HepG2 (cell line): ENCODE results near the gene ZMYND8. TPM values are rescaled to one million over a fixed set of nuclear protein-coding genes. Genes with fewer than 3 reads are reported as not detected.

Experiments used
- HHEX ChIP-seq: IDR thresholded peaks from 2 replicates; pipeline ENCODE4 v1.6.1; 2016; ENCODE audit warnings: control low read depth
- NFKB2 ChIP-seq: sonication (generic); formaldehyde crosslinking; IDR thresholded peaks from 2 replicates; pipeline ENCODE4 v1.4.0; 2020; ENCODE audit warnings: missing genetic modification reagents, borderline replicate concordance
- RBM39 ChIP-seq: fragments of 200-400 bp; formaldehyde crosslinking; IDR thresholded peaks from one replicate; pipeline ENCODE4 v1.6.1; 2018; ENCODE audit warnings: antibody characterized with exemption, mild to moderate bottlenecking, low read depth, low read length; ENCODE audit not compliant: poor library complexity, severe bottlenecking
- SP4 ChIP-seq: sonication (generic); formaldehyde crosslinking; IDR thresholded peaks from 2 replicates; pipeline ENCODE4 v1.8.1; 2023; ENCODE audit warnings: mild to moderate bottlenecking, missing genetic modification reagents
- U2AF1 ChIP-seq: fragments of 200-400 bp; formaldehyde crosslinking; optimal IDR thresholded peaks from 2 replicates; pipeline ENCODE3; 2017; ENCODE audit warnings: mild to moderate bottlenecking, low read depth, low read length
- ZBTB3 ChIP-seq: sonication (generic); formaldehyde crosslinking; IDR thresholded peaks from 2 replicates; pipeline ENCODE4 v1.4.0; 2020; ENCODE audit warnings: low read depth, mild to moderate bottlenecking, moderate library complexity, missing genetic modification reagents, borderline replicate concordance
- ZBTB7B ChIP-seq: sonication (generic); formaldehyde crosslinking; IDR thresholded peaks from 2 replicates; pipeline ENCODE4 v1.4.0; 2020; ENCODE audit warnings: missing genetic modification reagents
- ZFYVE20 ChIP-seq: sonication (generic); formaldehyde crosslinking; IDR thresholded peaks from 2 replicates; pipeline ENCODE4 v1.8.0; 2023; ENCODE audit warnings: low read depth, mild to moderate bottlenecking, moderate library complexity, missing genetic modification reagents, borderline replicate concordance
- ZNF20 ChIP-seq: sonication (generic); formaldehyde crosslinking; IDR thresholded peaks from 2 replicates; pipeline ENCODE4 v1.4.0; 2020; ENCODE audit warnings: mild to moderate bottlenecking, moderate library complexity, missing genetic modification reagents
- ZNF484 ChIP-seq: sonication (generic); formaldehyde crosslinking; IDR thresholded peaks from 2 replicates; pipeline ENCODE4 v1.5.1; 2020; ENCODE audit warnings: mild to moderate bottlenecking, low read depth, missing genetic modification reagents, borderline replicate concordance
- ZNF546 ChIP-seq: sonication (generic); formaldehyde crosslinking; conservative IDR thresholded peaks from 2 replicates; pipeline ENCODE4 v1.8.1; 2023; ENCODE audit warnings: mild to moderate bottlenecking, missing genetic modification reagents
- ZNF619 ChIP-seq: sonication (generic); formaldehyde crosslinking; IDR thresholded peaks from 2 replicates; pipeline ENCODE4 v1.4.0; 2020; ENCODE audit warnings: mild to moderate bottlenecking, missing genetic modification reagents
- ZNF761 ChIP-seq: sonication (generic); formaldehyde crosslinking; conservative IDR thresholded peaks from 2 replicates; pipeline ENCODE4 v1.4.0; 2020; ENCODE audit warnings: mild to moderate bottlenecking, missing genetic modification reagents
- ZNF891 ChIP-seq: sonication (generic); formaldehyde crosslinking; IDR thresholded peaks from 2 replicates; pipeline ENCODE4 v1.5.0; 2020; ENCODE audit warnings: mild to moderate bottlenecking, missing genetic modification reagents
- ZSCAN22 ChIP-seq: sonication (generic); formaldehyde crosslinking; IDR thresholded peaks from 2 replicates; pipeline ENCODE4 v1.4.0; 2020; ENCODE audit warnings: mild to moderate bottlenecking, missing genetic modification reagents
- polyA plus RNA-seq, 8 experiments: library from polyadenylated mRNA; depleted of rRNA in 3 of 8; stranded (reverse) in 7 of 8; unstranded in 1 of 8; fragments of >200 nt; fragmentation: Illumina TruSeq in 4 of 8; extraction: Trizol in 4 of 8; gene quantifications; 2 replicates each; pipeline versions ENCODE4 v1.2.1 to v1.2.3, GENCODE V29; 2011 to 2016; ENCODE audit warnings: low read depth in 4 of 8, missing spikeins in 1 of 8, mixed read lengths in 1 of 8; ENCODE audit not compliant: insufficient read depth in 1 of 8
- total RNA-seq, 5 experiments: library from RNA; depleted of rRNA; stranded (reverse); fragments of >200 nt; fragmentation: Illumina TruSeq; extraction: Trizol; gene quantifications; 2 replicates each; pipeline ENCODE4 v1.2.3, GENCODE V29; 2016; ENCODE audit warnings: low read depth in 1 of 5
- TF ChIP-seq, protein P1 (sequence below): sonication (generic); formaldehyde crosslinking; IDR thresholded peaks from 2 replicates; pipeline ENCODE4 v1.8.1; 2022; ENCODE audit warnings: mild to moderate bottlenecking, missing genetic modification reagents
- TF ChIP-seq, protein P2 (sequence below): sonication (generic); IDR thresholded peaks from 2 replicates; pipeline ENCODE4 v1.6.1; 2016; ENCODE audit warnings: low read depth, borderline replicate concordance
- TF ChIP-seq, protein P3 (sequence below): sonication (generic); formaldehyde crosslinking; IDR thresholded peaks from 2 replicates; pipeline ENCODE4 v1.4.0; 2020; ENCODE audit warnings: missing genetic modification reagents, mild to moderate bottlenecking, borderline replicate concordance
- TF ChIP-seq, protein P4 (sequence below): IDR thresholded peaks from 2 replicates; pipeline ENCODE4 v1.6.1; 2016
- TF ChIP-seq, protein P5 (sequence below): sonication (generic); formaldehyde crosslinking; IDR thresholded peaks from 2 replicates; pipeline ENCODE4 v1.8.0; 2022; ENCODE audit warnings: mild to moderate bottlenecking, missing genetic modification reagents

Gene ZMYND8
- total and polyA plus RNA-seq, 2 of the 13 experiments (the other 11 are each of a cell fraction or from before 2014, with no cell fraction given), result 53.9 to 84.7 TPM

DNA sequence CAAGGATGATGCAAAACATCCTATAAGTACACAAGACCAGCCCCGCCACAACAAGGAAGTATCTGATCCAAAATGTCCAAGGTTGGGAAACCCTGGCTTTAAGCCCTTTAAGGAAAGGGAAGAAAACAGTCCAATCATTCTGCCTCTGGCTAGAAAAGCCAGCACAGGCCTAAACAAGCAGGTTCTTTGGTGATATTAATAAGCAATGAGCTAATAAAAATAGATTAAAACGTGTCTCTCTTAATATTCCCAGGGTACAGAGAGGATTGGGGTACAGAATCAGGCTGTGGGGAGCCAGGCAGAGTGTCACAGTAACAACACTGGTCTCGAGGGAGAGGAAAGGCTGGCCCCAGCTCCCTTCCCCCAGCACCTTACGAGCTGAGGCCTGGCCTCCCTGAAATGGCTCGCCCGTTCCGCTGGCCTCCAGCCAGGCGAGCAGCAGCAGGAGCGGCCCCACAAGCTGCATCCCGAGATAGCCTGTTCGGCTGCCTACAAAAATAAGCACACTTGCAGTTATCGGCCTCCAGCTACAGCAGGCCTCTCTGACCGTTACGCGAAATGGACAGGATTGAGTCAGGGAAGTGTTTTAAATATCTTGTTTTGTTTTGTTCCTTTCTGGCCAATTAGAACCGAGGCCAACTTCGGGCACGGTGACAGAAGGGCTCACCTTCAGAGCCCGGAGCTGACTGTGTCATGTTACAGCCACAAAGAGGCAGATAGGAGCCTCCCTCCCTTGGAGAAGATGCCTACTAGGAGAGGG is 4.0 kb upstream of the ZMYND8 start (continued):
- TF ChIP-seq ZNF891 (CRISPR knock-in tag) (peak; percentile 95), ZNF484 (CRISPR knock-in tag) (no peak; the same call in 1 of the 2 replicates), ZNF761 (CRISPR knock-in tag) (peak; percentile 49; the same call in 1 of the 2 replicates), ZSCAN22 (peak; percentile 77; the same call in 1 of the 2 replicates), HHEX (peak; percentile 26; the same call in 1 of the 2 replicates), NFKB2 (CRISPR knock-in tag) (peak; percentile 94; the same call in 1 of the 2 replicates), ZNF619 (peak; percentile 81; the same call in 1 of the 2 replicates), ZNF20 (CRISPR knock-in tag) (peak; percentile 26; the same call in 1 of the 2 replicates), ZFYVE20 (CRISPR knock-in tag) (no peak), U2AF1 (peak; percentile 87), ZBTB7B (CRISPR knock-in tag) (peak; percentile 38; the same call in 1 of the 2 replicates), ZNF546 (CRISPR knock-in tag) (peak; percentile 94), RBM39 (peak; percentile 65), ZBTB3 (CRISPR knock-in tag) (no peak), SP4 (CRISPR knock-in tag) (no peak; the same call in 1 of the 2 replicates)
- TF ChIP-seq, protein P1, sequence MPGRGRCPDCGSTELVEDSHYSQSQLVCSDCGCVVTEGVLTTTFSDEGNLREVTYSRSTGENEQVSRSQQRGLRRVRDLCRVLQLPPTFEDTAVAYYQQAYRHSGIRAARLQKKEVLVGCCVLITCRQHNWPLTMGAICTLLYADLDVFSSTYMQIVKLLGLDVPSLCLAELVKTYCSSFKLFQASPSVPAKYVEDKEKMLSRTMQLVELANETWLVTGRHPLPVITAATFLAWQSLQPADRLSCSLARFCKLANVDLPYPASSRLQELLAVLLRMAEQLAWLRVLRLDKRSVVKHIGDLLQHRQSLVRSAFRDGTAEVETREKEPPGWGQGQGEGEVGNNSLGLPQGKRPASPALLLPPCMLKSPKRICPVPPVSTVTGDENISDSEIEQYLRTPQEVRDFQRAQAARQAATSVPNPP (CRISPR knock-in tag), result 0 out of 2 replicates have a peak, but pooled peaks have one; percentile 36
- TF ChIP-seq, protein P2, sequence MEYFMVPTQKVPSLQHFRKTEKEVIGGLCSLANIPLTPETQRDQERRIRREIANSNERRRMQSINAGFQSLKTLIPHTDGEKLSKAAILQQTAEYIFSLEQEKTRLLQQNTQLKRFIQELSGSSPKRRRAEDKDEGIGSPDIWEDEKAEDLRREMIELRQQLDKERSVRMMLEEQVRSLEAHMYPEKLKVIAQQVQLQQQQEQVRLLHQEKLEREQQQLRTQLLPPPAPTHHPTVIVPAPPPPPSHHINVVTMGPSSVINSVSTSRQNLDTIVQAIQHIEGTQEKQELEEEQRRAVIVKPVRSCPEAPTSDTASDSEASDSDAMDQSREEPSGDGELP, result no peak
- TF ChIP-seq, protein P3, sequence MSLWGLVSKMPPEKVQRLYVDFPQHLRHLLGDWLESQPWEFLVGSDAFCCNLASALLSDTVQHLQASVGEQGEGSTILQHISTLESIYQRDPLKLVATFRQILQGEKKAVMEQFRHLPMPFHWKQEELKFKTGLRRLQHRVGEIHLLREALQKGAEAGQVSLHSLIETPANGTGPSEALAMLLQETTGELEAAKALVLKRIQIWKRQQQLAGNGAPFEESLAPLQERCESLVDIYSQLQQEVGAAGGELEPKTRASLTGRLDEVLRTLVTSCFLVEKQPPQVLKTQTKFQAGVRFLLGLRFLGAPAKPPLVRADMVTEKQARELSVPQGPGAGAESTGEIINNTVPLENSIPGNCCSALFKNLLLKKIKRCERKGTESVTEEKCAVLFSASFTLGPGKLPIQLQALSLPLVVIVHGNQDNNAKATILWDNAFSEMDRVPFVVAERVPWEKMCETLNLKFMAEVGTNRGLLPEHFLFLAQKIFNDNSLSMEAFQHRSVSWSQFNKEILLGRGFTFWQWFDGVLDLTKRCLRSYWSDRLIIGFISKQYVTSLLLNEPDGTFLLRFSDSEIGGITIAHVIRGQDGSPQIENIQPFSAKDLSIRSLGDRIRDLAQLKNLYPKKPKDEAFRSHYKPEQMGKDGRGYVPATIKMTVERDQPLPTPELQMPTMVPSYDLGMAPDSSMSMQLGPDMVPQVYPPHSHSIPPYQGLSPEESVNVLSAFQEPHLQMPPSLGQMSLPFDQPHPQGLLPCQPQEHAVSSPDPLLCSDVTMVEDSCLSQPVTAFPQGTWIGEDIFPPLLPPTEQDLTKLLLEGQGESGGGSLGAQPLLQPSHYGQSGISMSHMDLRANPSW (CRISPR knock-in tag), result no peak; the same call in 1 of the 2 replicates
- TF ChIP-seq, protein P4, sequence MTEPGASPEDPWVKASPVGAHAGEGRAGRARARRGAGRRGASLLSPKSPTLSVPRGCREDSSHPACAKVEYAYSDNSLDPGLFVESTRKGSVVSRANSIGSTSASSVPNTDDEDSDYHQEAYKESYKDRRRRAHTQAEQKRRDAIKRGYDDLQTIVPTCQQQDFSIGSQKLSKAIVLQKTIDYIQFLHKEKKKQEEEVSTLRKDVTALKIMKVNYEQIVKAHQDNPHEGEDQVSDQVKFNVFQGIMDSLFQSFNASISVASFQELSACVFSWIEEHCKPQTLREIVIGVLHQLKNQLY (CRISPR knock-in tag), result peak; percentile 40; the same call in 1 of the 2 replicates
- TF ChIP-seq, protein P5, sequence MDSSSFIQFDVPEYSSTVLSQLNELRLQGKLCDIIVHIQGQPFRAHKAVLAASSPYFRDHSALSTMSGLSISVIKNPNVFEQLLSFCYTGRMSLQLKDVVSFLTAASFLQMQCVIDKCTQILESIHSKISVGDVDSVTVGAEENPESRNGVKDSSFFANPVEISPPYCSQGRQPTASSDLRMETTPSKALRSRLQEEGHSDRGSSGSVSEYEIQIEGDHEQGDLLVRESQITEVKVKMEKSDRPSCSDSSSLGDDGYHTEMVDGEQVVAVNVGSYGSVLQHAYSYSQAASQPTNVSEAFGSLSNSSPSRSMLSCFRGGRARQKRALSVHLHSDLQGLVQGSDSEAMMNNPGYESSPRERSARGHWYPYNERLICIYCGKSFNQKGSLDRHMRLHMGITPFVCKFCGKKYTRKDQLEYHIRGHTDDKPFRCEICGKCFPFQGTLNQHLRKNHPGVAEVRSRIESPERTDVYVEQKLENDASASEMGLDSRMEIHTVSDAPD, result peak; percentile 73
